GM12892 (cell line): ENCODE measurements around the gene DNAL4.

Experiments used
- POLR2A ChIP-seq: IDR thresholded peaks from 2 replicates; pipeline ENCODE4 v1.6.1; 2011; ENCODE audit warnings: low read depth, low read length, control low read depth
- POLR2AphosphoS5 ChIP-seq: IDR thresholded peaks from 2 replicates; pipeline ENCODE4 v1.6.1; 2011; ENCODE audit warnings: low read depth, low read length, control low read depth
- TAF1 ChIP-seq: IDR thresholded peaks from 2 replicates; pipeline ENCODE4 v1.6.1; 2011; ENCODE audit warnings: low read depth, mild to moderate bottlenecking, control low read depth, low read length, borderline replicate concordance

DNA sequence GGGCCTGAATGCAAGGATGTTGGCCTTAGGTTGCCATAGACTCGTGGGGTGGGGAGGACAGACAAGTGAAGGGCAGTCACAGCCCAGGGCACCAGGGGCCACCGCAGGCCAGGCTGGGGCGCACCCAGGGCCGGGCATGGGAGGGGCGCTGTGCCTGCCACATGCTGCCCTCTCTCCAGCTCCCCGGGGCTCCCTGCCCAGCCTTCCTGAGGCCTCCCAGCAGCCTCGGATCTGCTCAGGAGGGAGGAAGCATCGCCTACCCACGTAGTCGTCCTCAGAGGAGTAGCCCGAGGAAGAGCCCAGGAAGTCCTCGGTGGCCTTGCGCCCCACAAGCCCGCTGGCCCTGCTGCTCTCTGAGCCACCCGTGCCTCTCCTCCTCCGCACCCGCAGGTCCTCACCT, 43.3 kb downstream of the DNAL4 start:
- TF ChIP-seq TAF1: no peak
- TF ChIP-seq POLR2A: no peak
- no peak for TF ChIP-seq POLR2AphosphoS5
